HEK293T (cell line): ENCODE data around the gene BCL2L1.

Experiments used
- CTCF ChIA-PET: fragments of 350-600 bp; formaldehyde crosslinking; extraction: SDS; loops from one replicate; lab custom pipeline; 2021; ENCODE audit warnings: antibody characterized with exemption, inconsistent platforms; lab: Yijun Ruan, JAX
- POLR2A ChIA-PET: fragments of 350-600 bp; formaldehyde crosslinking; extraction: SDS; loops from one replicate; lab custom pipeline; 2020; ENCODE audit warnings: antibody characterized with exemption, inconsistent platforms; lab: Yijun Ruan, JAX
- DNase-seq: peaks from one replicate; pipeline ENCODE4 v3.0.0; 2012; ENCODE audit warnings: mixed read lengths; ENCODE audit errors: extremely low spot score
- ARNT ChIP-seq: fragments of 450-650 bp; IDR thresholded peaks from 2 replicates; pipeline ENCODE4 v1.6.1; 2017; ENCODE audit warnings: mild to moderate bottlenecking
- BHLHE40 ChIP-seq: fragments of 450-650 bp; IDR thresholded peaks from 2 replicates; pipeline ENCODE4 v1.6.1; 2016; ENCODE audit warnings: mild to moderate bottlenecking, moderate library complexity, borderline replicate concordance
- CTBP1 ChIP-seq: fragments of 450-650 bp; IDR thresholded peaks from 2 replicates; pipeline ENCODE4 v1.6.1; 2016; ENCODE audit warnings: borderline replicate concordance
- ELF4 ChIP-seq: fragments of 450-650 bp; IDR thresholded peaks from 2 replicates; pipeline ENCODE4 v1.6.1; 2017; ENCODE audit warnings: antibody characterized with exemption
- FOXA1 ChIP-seq: fragments of 450-650 bp; IDR thresholded peaks from 2 replicates; pipeline ENCODE4 v1.6.1; 2016; ENCODE audit warnings: mild to moderate bottlenecking
- FOXK2 ChIP-seq: fragments of 450-650 bp; IDR thresholded peaks from 2 replicates; pipeline ENCODE4 v1.6.1; 2016; ENCODE audit warnings: mild to moderate bottlenecking
- FOXM1 ChIP-seq: fragments of 450-650 bp; IDR thresholded peaks from 2 replicates; pipeline ENCODE4 v1.6.1; 2017; ENCODE audit warnings: mild to moderate bottlenecking, borderline replicate concordance
- HDGF ChIP-seq: fragments of 450-650 bp; IDR thresholded peaks from 2 replicates; pipeline ENCODE4 v1.6.1; 2017; ENCODE audit warnings: antibody characterized with exemption, borderline replicate concordance
- L3MBTL2 ChIP-seq: fragments of 450-650 bp; conservative IDR thresholded peaks from 2 replicates; pipeline ENCODE4 v1.6.1; 2016; ENCODE audit warnings: mild to moderate bottlenecking
- LEF1 ChIP-seq: fragments of 450-650 bp; IDR thresholded peaks from 2 replicates; pipeline ENCODE4 v1.6.1; 2017; ENCODE audit warnings: mild to moderate bottlenecking, borderline replicate concordance
- NFRKB ChIP-seq: fragments of 450-650 bp; IDR thresholded peaks from 2 replicates; pipeline ENCODE4 v1.6.1; 2016; ENCODE audit warnings: mild to moderate bottlenecking, moderate library complexity
- SP1 ChIP-seq: fragments of 450-650 bp; IDR thresholded peaks from 2 replicates; pipeline ENCODE4 v1.6.1; 2017
- SUZ12 ChIP-seq: fragments of 450-650 bp; IDR thresholded peaks from 2 replicates; pipeline ENCODE4 v1.6.1; 2016; ENCODE audit warnings: mild to moderate bottlenecking
- TARDBP ChIP-seq: fragments of 450-650 bp; IDR thresholded peaks from 2 replicates; pipeline ENCODE4 v1.6.1; 2016
- ZNF384 ChIP-seq: fragments of 450-650 bp; IDR thresholded peaks from 2 replicates; pipeline ENCODE4 v1.6.1; 2016
- TF ChIP-seq, protein P1 (sequence below): fragments of 450-650 bp; IDR thresholded peaks from 2 replicates; pipeline ENCODE4 v1.6.1; 2016

Gene BCL2L1

DNA sequence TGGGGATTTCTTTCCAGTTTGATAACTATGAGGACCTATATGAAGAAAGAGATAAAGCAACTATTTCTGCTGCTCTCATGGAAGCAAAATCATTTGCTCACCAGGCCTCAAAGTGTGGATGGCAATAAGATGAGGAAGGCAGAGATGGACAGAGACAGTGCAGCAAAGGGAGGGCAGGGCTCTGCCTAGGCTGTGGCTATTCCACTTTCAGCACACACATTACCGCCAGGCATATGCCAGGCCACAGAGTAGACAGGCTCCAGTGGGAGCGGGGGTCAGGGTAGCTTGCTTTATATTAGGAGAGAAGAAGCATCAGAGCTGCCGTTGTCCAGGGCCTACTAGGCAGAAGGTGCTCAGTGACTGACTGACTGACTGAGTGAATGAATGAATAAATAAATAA is 40.9 kb downstream of the BCL2L1 start:
- DNase-seq = no peak
- POLR2A ChIA-PET = no interaction called here
- CTCF ChIA-PET = no interaction called here
- TF ChIP-seq ELF4 (no peak), ZNF384 (no peak), FOXK2 (no peak), CTBP1 (no peak), SP1 (no peak), LEF1 (no peak)

DNA sequence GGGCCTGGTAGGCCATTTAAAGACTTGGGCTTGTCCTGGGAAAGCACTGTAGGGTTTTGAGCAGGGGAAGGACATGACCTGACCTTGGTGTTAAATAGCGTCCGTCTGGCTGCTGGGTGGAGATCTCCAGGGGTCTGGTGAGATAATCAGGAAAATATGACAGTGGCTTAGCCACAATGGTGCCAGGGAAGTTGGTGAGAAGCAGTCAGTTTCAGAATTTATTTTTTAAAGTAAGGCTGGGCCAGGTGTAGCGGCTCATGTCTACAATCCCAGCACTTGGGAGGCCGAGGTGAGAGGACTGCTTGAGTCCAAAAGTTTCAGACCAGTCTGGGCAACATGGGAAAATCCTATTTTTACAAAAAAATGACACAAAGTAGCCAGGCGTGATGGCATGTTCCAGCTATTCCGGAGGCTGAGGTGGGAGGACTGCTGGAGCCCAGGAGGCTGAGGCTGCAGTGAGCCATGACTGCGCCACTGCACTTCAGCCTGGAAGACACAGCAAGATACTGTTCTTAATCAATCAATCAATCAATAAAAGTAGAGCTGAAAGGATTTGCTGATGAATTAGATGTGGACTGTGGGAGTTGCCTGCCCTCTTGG is 41.4 kb downstream of the BCL2L1 start:
- POLR2A ChIA-PET = no interaction called here
- CTCF ChIA-PET = no interaction called here
- no peak for TF ChIP-seq FOXK2
- no peak for TF ChIP-seq HDGF
- TF ChIP-seq ARNT = no peak
- TF ChIP-seq CTBP1 = no peak
- TF ChIP-seq, protein P1, sequence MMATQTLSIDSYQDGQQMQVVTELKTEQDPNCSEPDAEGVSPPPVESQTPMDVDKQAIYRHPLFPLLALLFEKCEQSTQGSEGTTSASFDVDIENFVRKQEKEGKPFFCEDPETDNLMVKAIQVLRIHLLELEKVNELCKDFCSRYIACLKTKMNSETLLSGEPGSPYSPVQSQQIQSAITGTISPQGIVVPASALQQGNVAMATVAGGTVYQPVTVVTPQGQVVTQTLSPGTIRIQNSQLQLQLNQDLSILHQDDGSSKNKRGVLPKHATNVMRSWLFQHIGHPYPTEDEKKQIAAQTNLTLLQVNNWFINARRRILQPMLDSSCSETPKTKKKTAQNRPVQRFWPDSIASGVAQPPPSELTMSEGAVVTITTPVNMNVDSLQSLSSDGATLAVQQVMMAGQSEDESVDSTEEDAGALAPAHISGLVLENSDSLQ = no peak
- no peak for TF ChIP-seq TARDBP
- no peak for TF ChIP-seq FOXA1
- no peak for TF ChIP-seq SUZ12
- no peak for TF ChIP-seq L3MBTL2
- DNase-seq = no peak

DNA sequence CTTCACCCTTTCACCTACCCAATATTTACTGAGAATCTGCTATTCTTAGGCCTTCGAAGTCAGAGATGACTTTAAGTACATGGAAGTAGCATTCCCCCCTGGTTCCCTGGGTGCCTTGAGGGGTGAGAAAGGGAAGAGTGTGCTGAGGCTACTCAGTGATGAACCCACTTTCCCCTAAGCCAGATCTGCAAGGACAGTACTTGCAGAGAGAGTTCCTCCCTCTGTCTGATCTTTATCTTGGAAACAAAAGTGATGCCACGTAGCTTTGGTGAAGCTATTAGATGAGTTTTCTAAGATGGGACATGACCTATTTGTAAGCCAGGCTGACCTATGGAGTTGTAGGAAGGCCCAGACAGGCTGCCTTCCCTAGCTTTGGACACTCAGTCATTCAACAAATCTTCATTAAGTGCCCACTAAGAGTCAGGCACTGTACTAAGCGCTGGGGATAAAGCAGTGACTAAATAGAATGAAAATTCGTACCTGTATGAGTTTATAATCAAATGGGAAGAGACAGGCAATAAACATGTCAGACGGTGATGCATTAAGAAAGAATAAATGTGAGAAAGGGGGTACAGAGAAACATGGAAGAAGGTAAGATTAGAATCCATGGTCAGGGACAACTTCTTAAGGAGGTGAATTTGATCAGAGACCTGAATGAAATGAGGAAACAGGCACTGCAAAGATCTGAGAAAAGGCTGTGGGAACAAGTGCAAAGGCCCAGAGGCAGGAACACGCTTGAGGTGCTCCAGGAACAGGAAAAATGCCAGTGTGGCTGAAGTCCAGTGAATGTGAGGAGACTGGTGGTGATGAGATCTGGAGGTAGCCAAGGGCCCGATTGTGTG is 42.2 kb downstream of the BCL2L1 start:
- POLR2A ChIA-PET = no interaction called here
- DNase-seq = no peak
- TF ChIP-seq BHLHE40 (no peak), FOXM1 (no peak), FOXA1 (no peak), HDGF (no peak), ELF4 (no peak), TARDBP (no peak), SP1 (no peak), CTBP1 (no peak), ARNT (no peak), LEF1 (no peak), ZNF384 (no peak), NFRKB (no peak)
- TF ChIP-seq, protein P1 = no peak
- CTCF ChIA-PET = interaction anchor here (0.7 kb wide), 1 partner anchor 17 kb away, joined by 3 read pairs; no protein-coding TSS in a partner anchor

DNA sequence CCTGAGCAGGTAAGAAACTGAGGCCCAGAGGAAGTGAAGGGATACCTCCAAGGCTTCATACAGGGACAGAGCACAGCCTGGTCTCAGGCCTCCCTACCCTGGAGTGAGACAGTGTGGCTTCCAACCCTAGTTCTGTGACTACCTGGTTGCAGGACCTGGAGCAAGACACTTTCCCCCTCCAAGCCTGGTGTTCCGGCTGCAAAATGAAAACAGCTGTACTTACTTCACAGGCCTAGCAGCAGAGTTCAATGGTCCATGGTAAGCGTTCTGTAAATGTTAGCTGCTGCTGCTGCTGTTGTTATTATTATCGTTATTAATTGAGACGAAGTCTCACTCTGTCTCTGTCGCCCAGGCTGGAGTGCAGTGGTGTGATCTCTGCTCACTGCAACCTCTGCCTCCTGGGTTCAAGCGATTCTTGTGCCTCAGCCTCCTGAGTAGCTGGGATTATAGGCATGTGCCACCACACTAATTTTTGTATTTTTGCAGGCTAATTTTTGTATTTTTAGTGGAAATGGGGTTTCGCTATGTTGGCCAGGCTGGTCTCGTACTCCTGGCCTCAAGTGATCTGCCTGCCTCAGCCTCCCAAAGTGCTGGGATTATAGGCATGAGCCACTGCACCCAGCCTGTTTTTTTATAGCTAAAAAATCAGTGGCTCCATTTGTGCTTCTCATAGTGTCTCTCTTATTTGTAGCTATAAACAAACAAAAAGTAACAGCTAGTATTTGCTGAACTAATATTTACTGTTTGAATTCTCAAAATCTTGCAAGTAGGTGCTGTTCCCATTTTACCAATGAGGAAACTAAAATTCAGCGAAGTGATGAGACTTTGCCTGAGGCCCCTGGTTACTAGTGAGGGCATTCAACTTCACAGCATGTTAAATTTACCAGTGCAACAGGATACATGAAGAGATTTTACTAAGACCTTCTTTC is 43.0 kb downstream of the BCL2L1 start:
- CTCF ChIA-PET = no interaction called here
- POLR2A ChIA-PET = no interaction called here
- no peak for TF ChIP-seq HDGF
- no peak for TF ChIP-seq CTBP1
- DNase-seq = no peak

DNA sequence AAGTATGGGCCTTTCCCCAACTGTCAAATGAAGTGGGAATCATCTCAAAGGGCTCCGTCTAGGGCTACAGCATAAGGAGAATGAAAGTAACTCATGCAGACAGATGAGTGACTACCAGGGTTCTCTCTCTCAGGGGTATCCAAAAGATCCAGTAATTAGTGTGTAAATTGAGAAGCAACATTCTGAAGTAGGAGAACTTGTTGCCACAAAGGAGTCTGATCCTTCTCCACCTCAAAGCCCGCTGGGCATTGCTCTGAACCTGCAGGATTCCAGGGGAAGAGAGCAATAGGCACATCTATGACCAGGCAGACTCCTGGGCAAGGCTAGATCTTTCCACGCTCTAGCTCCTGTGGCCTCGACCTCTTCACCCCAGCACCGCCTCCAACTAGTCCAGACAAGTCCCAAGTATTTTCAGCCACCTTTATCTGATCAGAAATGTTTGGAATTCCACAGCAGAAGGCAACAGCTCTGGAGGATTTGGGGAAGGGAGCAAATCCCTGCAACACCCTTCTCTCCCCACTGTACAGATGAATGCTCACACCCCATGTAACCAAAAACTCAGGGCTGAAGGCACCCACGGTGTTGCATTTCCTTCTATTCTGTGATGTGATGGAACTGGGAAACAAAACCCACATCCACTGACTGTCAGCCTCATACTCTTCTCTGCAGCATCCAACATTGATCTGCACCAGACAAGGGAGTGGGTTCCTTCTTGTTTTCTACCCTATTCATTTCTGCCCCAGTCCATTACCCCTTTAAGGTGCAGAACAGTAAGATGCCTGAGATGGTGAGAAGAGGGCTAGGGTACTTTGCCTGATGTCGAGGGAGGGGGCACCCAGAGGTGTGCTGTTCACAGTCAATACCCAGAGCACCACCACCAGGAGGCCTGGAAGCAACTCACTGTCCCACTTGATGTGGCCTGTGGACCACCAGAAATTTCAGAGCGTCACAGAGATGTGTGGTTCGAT is 44.0 kb downstream of the BCL2L1 start:
- no peak for TF ChIP-seq CTBP1
- TF ChIP-seq ARNT = no peak
- no peak for TF ChIP-seq FOXM1
- TF ChIP-seq LEF1 = no peak
- TF ChIP-seq SP1 = no peak
- TF ChIP-seq ELF4 = no peak
- ChIA-PET POLR2A (no interaction called here), CTCF (interaction anchor here (1.8 kb wide), 1 partner anchor 45 kb away, joined by 5 read pairs; no protein-coding TSS in a partner anchor)
- no peak for DNase-seq

DNA sequence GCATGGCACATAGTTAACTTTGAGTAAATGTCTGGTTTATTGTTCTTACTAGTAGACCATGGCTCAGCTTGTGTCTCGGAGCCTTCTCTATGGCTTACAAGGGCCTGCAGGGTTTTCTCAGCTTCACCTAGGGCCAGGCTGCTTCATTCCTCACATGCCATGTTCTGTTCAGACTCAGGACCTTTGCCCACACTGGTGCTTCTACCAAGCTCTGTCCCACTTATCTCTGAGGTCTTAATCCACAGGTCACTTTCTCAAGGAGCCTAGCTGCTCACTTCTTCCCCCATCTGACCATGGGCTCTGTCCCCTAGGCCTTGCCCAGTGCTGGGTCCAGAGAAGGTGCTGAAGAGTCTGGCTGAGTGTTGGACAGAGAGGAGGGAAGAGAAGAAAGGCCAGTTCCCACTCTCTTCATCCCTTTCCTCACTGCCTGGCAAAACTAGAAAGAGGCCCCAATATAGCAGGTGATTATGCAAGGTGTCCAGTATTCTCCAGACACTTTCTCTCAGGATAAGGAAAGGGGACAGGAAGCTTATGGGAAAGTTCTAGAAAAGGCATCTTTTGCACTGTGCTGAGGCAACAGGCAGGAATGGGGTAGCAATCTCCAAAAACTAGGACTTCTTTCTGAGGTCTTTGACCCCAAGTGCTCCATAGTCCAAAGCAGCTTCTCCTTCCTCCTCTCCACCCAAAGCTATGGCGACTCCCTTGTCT is 45.0 kb downstream of the BCL2L1 start:
- no peak for TF ChIP-seq HDGF
- TF ChIP-seq TARDBP = no peak
- no peak for TF ChIP-seq SUZ12
- TF ChIP-seq, protein P1 = no peak
- TF ChIP-seq ZNF384 = no peak
- no peak for TF ChIP-seq BHLHE40
- no peak for TF ChIP-seq ARNT
- no peak for TF ChIP-seq CTBP1
- TF ChIP-seq FOXM1 = no peak
- no peak for TF ChIP-seq LEF1
- TF ChIP-seq FOXK2 = no peak
- no peak for TF ChIP-seq SP1
- no peak for TF ChIP-seq FOXA1
- no peak for TF ChIP-seq L3MBTL2
- TF ChIP-seq NFRKB = no peak
- TF ChIP-seq ELF4 = no peak
- ChIA-PET CTCF (interaction anchor here (1.8 kb wide), 1 partner anchor 46 kb away, joined by 5 read pairs; no protein-coding TSS in a partner anchor), POLR2A (no interaction called here)
- no peak for DNase-seq
